ENCODE data around the gene TLN1.

TLN1 gene

GRCh38 chr9:35669331-35670145, 62.5 kb downstream of the TLN1 start:
- in situ Hi-C loops (cut with HindIII; ENCODE audit: low sequenced_read_pairs) = no loop called here

GRCh38 chr9:35667939-35668338, 64.1 kb downstream of the TLN1 start:
- in situ Hi-C loops (cut with HindIII; ENCODE audit: low sequenced_read_pairs) = no loop called here

- in situ Hi-C loops (cut with HindIII; ENCODE audit: low sequenced_read_pairs) = no loop called here
Measured at GRCh38 chr9:35666549-35666948, 65.4 kb downstream of the TLN1 start.

GRCh38 chr9:35666045-35666444, 66.0 kb downstream of the TLN1 start:
- in situ Hi-C loops (cut with HindIII; ENCODE audit: low sequenced_read_pairs) = no loop called here

- in situ Hi-C loops (cut with HindIII; ENCODE audit: low sequenced_read_pairs) = no loop called here
Measured at GRCh38 chr9:35665471-35665818, 66.5 kb downstream of the TLN1 start.

GRCh38 chr9:35664531-35665470, 67.2 kb downstream of the TLN1 start, which contains the start of gene ARHGEF39:
Gene ARHGEF39, minus strand, starts transcription at chr9:35665195. Its CDS starts 26 bp downstream, at chr9:35665169.
- in situ Hi-C loops (cut with HindIII; ENCODE audit: low sequenced_read_pairs) = no loop called here

GRCh38 chr9:35662437-35662836, 69.6 kb downstream of the TLN1 start:
- in situ Hi-C loops (cut with HindIII; ENCODE audit: low sequenced_read_pairs) = no loop called here

- in situ Hi-C loops (cut with HindIII; ENCODE audit: low sequenced_read_pairs) = no loop called here
Measured at GRCh38 chr9:35661756-35662350, 70.1 kb downstream of the TLN1 start.

GRCh38 chr9:35660966-35661415, 71.0 kb downstream of the TLN1 start:
- in situ Hi-C loops (cut with HindIII; ENCODE audit: low sequenced_read_pairs) = no loop called here

- in situ Hi-C loops (cut with HindIII; ENCODE audit: low sequenced_read_pairs) = no loop called here
Measured at GRCh38 chr9:35659340-35659739, 72.7 kb downstream of the TLN1 start.

GRCh38 chr9:35658968-35659220, 73.1 kb downstream of the TLN1 start:
- in situ Hi-C loops (cut with HindIII; ENCODE audit: low sequenced_read_pairs) = no loop called here

- in situ Hi-C loops (cut with HindIII; ENCODE audit: low sequenced_read_pairs) = no loop called here
Measured at GRCh38 chr9:35658137-35658967, 73.6 kb downstream of the TLN1 start, which contains the start of gene CCDC107. Gene CCDC107, plus strand, starts transcription at chr9:35658292. Its CDS starts 88 bp downstream, at chr9:35658380.

GRCh38 chr9:35657546-35658136, 74.4 kb downstream of the TLN1 start, which contains the start of gene RMRP:
Gene RMRP, minus strand, starts transcription at chr9:35658019.
- in situ Hi-C loops (cut with HindIII; ENCODE audit: low sequenced_read_pairs) = no loop called here

GRCh38 chr9:35656831-35657545, 75.0 kb downstream of the TLN1 start:
- in situ Hi-C loops (cut with HindIII; ENCODE audit: low sequenced_read_pairs) = no loop called here

GRCh38 chr9:35656348-35656747, 75.6 kb downstream of the TLN1 start:
- in situ Hi-C loops (cut with HindIII; ENCODE audit: low sequenced_read_pairs) = no loop called here

- in situ Hi-C loops (cut with HindIII; ENCODE audit: low sequenced_read_pairs) = no loop called here
Measured at GRCh38 chr9:35653611-35654010, 78.4 kb downstream of the TLN1 start.

GRCh38 chr9:35652829-35653209, 79.2 kb downstream of the TLN1 start:
- in situ Hi-C loops (cut with HindIII; ENCODE audit: low sequenced_read_pairs) = no loop called here

- in situ Hi-C loops (cut with HindIII; ENCODE audit: low sequenced_read_pairs) = no loop called here
Measured at GRCh38 chr9:35651956-35652828, 79.8 kb downstream of the TLN1 start.
